ENCODE results near the gene CEL. TPM values are rescaled to one million over a fixed set of nuclear protein-coding genes. Genes with fewer than 3 reads are reported as not detected.
"Not testable (repeated sequence)": the region's sequence is repeated elsewhere in the genome, so short reads cannot be mapped to it uniquely, and the experiment has no call there.

Gene CEL
- total RNA-seq (2021), result 3.6 and 4.0 TPM in 2 replicates
- long read RNA-seq, partial matches to known transcripts, result 1 of 3 reads
- long read RNA-seq, other reads (novel, unspliced or antisense), result 2 of 3 reads

GRCh38 chr9:133061764-133062145 is at the start of gene CEL:
CEL (plus strand) TSS chr9:133061981; CDS start chr9:133062003, 22 bp downstream.
- H2BK5ac ChIP-seq (ENCODE audit: insufficient read length, low read length); H3K9ac ChIP-seq (ENCODE audit: extremely low read depth, insufficient read length, low read length); H3K27ac ChIP-seq (ENCODE audit: insufficient read length, low read depth, low read length); H3K18ac ChIP-seq (ENCODE audit: insufficient read length, low read depth, low read length); H3K4me1 ChIP-seq (ENCODE audit: insufficient read depth, low read length); H4K20me1 ChIP-seq (ENCODE audit: control insufficient read depth, insufficient read depth, insufficient read length); H3K9me3 ChIP-seq (ENCODE audit: control insufficient read depth, low read depth, low read length); H3K14ac ChIP-seq (ENCODE audit: insufficient read depth, low read length); H4K8ac ChIP-seq (replicated peaks; ENCODE audit: insufficient read length, low read depth, low read length); H3K4ac ChIP-seq (ENCODE audit: low read depth, low read length); H2BK20ac ChIP-seq (ENCODE audit: low read depth, low read length, poor library complexity, severe bottlenecking); H4K91ac ChIP-seq (ENCODE audit: insufficient read length, low read depth, low read length); H3K23ac ChIP-seq (ENCODE audit: insufficient read length, low read depth, low read length); H2BK120ac ChIP-seq (ENCODE audit: low read depth, low read length, poor library complexity, severe bottlenecking); H3K23me2 ChIP-seq (ENCODE audit: insufficient read length, low read depth, low read length, poor library complexity, severe bottlenecking); H3K27me3 ChIP-seq (ENCODE audit: insufficient read depth, low read length); H3K4me2 ChIP-seq (ENCODE audit: insufficient read depth, insufficient read length, low read length); H3K79me2 ChIP-seq (ENCODE audit: insufficient read depth, low read length); H2AFZ ChIP-seq (ENCODE audit: low read length); H3K79me1 ChIP-seq (ENCODE audit: insufficient read depth, low read depth, low read length, poor library complexity, severe bottlenecking); DNase-seq; H3K56ac ChIP-seq (ENCODE audit: insufficient read length, low read depth, low read length); H2AK5ac ChIP-seq (ENCODE audit: insufficient read length, low read length); H3K27me3 Mint-ChIP-seq (ENCODE audit: low read depth); H2BK15ac ChIP-seq (ENCODE audit: low read depth, low read length); H3T11ph ChIP-seq (ENCODE audit: low read length); H2BK12ac ChIP-seq (ENCODE audit: insufficient read length, low read depth, low read length); H4K5ac ChIP-seq (ENCODE audit: insufficient read length, low read depth, low read length); H3K9me3 Mint-ChIP-seq: not testable (repeated sequence)
- peaks cover 9 to 18% (median 12%) of the 10 kb centered on the region in 3 experiments; a peak in 6 of 7 replicates for H3K36me3 Mint-ChIP-seq (ENCODE audit: insufficient read depth in 1 of 3, low read depth in 3 of 3)
- H3K4me3 Mint-ChIP-seq, result peak within 1 kb of the TSS in 1 of 2 experiments; percentile 26; a peak in 2 of 5 replicates
- H3K27ac Mint-ChIP-seq, result peak within 1 kb of the TSS in 2 of 3 experiments; percentile 83 to 95; a peak in 3 of 7 replicates
- WGBS (ENCODE audit: extremely low coverage, insufficient read length, low lambda C conversion rate), result no CpG with 5 or more reads among the region's 9 CpGs
- peaks cover 28 to 29% of the 10 kb centered on the region in 2 experiments for H3K4me1 Mint-ChIP-seq
